Left ventricle myocardium superior (tissue), 1 donor: ENCODE results near the gene SOWAHA. TPM values are rescaled to one million over a fixed set of nuclear protein-coding genes. Genes with fewer than 3 reads are reported as not detected.
"Not testable (repeated sequence)": the region's sequence is repeated elsewhere in the genome, so short reads cannot be mapped to it uniquely, and the experiment has no call there.

ENCODE experiments used
- ATAC-seq: fragments of 200-7000 bp; cut with Tn5 transposase; one replicate; pipeline ENCODE4 v1.9.1; 2020; ENCODE audit warnings: mild to moderate bottlenecking, moderate library complexity
- DNase-seq: peaks from one replicate; pipeline ENCODE4 v3.0.0-alpha.2; 2020
- intact Hi-C: fragments of 100-400 bp; cut with micrococcal nuclease; formaldehyde crosslinking; loops from one replicate; pipeline ENCODE4 v1.11.0; 2022
- total RNA-seq: library from RNA; stranded (reverse); fragmentation: NEBNext Ultra II Directional; extraction: Animal tissue kit (Norgen Biotek cat#: 25700); gene quantifications from one replicate; pipeline ENCODE4 v1.2.1, GENCODE V29; 2021
- donor health status: DM: no; HTN: yes; CAD: no; lungs with severe emphysema.

SOWAHA gene
- total RNA-seq, 1 donor from 2014 or later, result 0.17 TPM

DNA sequence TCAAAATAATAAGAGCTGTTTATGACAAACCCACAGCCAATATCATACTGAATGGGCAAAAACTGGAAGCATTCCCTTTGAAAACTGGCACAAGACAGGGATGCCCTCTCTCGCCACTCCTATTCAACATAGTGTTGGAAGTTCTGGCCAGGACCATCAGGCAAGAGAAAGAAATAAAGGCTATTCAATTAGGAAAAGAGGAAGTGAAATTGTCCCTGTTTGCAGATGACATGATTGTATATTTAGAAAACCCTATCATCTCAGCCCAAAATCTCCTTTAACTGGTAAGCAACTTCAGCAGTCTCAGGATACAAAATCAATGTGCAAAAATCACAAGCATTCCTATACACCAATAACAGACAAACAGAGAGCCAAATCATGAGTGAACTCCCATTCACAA is 8.9 kb upstream of the SOWAHA start:
- DNase-seq, ATAC-seq, intact Hi-C loops: not testable (repeated sequence)

DNA sequence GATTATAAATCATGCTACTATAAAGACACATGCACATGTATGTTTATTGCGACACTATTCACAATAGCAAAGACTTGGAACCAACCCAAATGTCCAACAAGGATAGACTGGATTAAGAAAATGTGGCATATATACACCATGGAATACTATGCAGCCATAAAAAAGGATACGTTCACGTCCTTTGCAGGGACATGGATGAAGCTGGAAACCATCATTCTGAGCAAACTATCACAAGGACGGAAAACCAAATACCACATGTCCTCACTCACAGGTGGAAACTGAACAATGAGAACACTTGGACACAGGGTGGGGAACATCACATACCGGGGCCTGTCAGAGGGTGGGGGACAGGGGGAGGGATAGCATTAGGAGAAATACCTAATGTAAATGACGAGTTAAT is 7.2 kb upstream of the SOWAHA start:
- DNase-seq, intact Hi-C loops, ATAC-seq: not testable (repeated sequence)

DNA sequence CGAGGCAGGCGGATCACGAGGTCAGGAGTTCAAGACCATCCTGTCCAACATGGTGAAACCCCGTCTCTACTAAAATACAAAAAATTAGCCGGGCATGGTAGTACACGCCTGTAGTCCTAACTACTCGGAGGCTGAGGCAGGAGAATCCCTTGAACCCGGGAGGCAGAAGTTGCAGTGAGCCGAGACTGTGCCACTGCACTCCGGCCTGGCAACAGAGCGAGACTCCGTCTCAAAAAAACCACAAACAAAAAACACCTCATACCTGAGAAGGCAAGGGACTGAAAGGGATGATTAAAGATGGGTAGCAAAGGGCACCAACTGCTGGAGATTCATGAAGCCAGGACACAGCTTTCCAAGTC is 6.3 kb upstream of the SOWAHA start:
- DNase-seq, intact Hi-C loops, ATAC-seq: not testable (repeated sequence)

DNA sequence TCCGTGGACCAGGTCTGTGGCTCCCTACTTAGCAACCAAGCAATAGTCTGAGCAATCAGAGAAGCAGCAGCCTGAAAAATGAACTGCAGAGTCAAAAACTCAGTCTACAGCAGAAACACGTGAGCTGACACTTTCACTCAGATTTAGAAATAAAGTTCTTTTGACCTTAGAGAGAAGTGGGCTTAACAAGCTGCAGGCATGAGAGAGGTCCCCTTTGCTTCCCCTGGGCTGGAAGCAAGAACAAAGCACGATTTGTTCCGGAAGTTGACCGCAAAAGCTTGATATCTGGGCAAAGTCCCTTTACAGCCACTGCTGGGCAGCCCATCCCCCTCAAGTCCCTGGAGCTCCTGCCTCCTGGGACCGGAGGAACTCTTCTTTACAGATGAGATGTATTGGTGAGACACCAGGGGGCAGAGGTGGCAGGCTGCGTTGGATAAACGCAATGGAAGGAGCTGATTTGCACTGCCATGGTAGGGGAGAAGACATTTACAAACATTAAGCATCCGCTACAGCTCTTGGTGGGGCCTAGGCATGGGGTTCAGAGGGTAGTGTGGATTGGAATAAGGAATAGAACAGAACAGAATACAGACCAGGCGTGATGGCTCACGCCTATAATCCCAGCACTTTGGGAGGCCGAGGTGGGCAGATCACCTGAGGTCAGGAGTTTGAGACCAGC is 5.8 kb upstream of the SOWAHA start:
- no peak for DNase-seq
- ATAC-seq, result no peak
- intact Hi-C loops, result no loop called here

DNA sequence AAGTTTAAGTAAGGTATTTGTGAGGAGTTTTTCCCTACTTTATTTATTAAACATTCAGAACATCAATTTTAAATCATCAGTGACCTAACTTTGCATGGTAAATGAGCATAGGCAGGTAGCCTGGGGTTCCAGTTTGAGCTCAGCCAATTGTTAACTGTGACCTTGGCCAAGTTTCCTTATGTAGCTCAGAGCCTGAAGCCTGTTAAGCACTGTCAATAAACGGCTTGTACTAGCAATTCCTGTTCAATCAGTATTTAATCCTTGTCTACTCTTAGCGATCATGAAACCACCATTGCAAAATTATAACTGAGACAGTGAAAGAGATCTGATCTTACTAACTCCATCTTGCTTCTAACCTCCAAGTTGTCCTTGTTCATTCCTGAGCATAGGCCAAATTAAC is 4.7 kb upstream of the SOWAHA start:
- DNase-seq, result no peak
- intact Hi-C loops, result no loop called here
- ATAC-seq, result no peak

DNA sequence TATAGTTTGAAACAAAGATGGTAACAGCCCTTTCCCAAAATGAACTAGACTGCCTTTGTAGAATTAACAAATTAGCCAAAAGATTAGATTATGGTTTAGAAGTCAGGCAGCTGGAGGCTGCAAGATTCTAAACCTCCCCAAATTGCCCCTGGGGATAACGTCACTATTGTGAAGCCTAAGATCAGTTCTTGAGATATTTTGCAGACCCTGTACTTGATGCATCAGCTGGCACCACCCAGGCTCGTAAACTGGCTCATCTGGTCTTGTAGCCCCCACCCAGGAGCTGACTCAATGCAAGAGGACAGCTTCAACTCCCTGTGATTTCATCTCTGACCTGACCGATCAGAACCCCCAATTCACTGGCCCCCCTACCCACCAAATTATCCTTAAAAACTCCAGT is 4.2 kb upstream of the SOWAHA start:
- no peak for ATAC-seq
- intact Hi-C loops, result no loop called here

DNA sequence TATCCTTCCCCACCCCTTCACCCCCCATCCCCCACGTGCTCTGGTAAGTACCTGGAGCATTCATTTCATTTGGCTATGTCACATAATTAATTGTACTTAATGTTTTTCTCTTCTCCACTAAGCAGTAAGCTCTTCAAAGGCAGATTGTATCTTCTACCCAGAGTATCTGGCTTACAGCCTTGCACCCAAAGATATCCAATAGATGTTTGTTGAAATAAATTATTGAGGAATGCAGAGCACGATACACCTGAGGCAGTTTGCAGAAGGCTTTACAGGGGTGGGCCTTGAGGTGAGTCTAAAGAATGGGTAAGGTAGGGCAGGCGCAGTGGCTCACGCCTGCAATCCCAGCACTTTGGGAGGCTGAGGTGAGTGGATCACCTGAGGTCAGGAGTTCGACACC is 2.5 kb upstream of the SOWAHA start:
- ATAC-seq, result no peak
- intact Hi-C loops, result no loop called here
- no peak for DNase-seq

More for the DNA sequence above, 4.2 kb upstream of the SOWAHA start:
- no peak for DNase-seq

DNA sequence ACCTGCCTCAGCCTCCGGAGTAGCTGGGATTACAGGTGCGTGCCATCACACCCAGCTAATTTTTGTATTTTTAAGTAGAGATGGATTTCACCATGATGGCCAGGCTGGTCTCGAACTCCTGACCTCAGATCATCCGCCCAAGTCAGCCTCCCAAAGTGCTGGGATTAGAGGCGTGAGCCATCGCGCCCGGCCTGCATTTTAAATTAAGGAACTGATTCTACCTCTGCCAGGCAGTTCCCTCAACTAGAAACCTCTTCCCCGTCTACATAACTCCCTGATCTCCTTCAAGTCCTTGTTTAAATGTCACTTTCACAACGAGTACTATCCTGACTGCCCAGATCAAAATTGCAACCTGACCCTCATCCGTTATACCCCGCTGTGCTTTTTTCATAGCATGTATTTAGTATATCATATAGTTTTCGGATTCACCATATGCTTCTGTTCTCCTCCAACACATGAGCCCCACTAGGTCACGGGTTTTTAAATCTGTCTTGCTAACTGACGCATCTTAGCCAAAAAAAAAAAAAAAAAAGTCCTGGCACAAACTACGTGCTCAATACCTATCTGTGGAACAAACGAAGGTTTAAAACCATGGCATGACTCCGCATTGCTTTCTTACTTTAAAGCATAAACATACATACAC is 858 bp upstream of the SOWAHA start:
- ATAC-seq (no peak), DNase-seq (no peak)
- intact Hi-C loops, result no loop called here

DNA sequence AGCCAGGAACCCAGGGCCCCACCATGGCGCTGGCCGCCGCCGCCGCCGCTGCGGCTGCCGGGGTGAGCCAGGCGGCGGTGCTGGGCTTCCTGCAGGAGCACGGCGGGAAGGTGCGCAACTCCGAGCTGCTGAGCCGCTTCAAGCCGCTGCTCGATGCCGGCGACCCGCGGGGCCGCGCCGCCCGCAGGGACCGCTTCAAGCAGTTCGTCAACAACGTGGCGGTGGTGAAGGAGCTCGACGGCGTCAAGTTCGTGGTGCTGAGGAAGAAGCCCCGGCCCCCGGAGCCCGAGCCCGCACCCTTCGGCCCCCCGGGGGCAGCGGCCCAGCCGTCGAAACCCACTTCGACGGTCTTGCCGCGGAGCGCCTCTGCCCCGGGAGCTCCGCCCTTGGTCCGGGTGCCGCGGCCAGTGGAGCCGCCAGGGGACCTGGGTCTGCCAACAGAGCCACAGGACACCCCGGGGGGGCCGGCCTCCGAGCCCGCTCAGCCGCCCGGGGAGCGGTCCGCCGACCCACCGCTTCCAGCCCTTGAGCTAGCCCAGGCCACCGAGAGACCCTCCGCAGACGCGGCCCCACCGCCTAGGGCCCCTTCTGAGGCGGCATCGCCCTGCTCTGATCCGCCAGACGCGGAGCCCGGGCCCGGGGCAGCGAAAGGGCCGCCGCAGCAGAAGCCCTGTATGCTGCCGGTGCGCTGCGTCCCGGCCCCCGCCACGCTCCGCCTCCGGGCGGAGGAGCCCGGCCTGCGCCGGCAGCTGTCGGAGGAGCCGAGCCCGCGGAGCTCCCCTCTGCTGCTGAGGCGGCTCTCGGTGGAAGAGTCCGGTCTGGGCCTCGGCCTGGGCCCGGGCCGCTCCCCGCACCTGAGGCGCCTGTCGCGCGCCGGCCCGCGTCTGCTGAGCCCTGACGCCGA is 749 bp downstream of the SOWAHA start:
- DNase-seq, result peak; percentile 48
- peak; percentile 83 for ATAC-seq
- intact Hi-C loops, result no loop called here

DNA sequence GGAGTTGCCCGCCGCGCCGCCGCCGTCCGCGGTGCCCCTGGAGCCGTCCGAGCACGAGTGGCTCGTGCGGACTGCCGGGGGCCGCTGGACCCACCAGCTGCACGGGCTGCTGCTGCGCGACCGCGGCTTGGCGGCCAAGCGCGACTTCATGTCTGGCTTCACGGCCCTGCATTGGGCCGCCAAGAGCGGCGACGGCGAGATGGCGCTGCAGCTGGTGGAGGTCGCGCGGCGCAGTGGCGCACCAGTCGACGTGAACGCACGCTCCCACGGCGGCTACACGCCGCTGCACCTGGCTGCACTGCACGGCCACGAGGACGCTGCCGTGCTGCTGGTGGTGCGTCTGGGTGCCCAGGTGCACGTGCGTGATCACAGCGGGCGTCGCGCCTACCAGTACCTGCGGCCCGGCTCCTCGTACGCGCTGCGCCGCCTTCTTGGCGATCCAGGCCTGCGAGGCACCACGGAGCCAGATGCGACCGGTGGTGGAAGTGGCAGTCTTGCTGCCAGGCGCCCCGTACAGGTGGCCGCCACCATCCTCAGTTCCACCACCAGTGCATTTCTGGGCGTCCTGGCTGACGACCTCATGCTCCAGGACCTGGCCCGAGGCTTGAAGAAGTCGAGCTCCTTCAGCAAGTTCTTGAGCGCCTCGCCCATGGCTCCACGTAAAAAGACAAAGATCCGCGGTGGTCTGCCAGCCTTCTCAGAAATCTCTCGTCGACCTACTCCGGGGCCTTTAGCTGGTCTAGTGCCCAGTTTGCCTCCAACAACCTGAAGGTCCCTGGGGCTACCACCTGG is 1.6 kb downstream of the SOWAHA start:
- DNase-seq (no peak), ATAC-seq (no peak)
- intact Hi-C loops, result no loop called here

DNA sequence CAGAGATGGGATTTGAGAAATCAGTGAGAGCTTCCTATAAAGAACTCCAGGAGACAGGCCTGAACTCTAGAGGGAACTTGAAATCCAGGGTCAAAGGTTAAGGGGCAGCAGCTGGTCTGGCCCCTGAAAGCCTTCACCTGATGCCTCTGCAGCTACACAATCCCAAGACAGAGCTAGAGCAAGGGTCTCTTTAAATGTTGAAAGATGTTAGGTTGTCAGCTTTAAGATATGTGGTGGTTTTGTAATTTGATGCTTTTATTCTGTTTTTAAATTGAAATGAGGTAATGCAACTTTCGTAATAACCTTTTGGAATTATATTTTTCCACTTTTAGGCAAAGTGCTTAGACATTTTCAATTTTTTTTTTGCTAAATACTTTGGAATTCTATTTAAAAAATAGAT is 2.4 kb downstream of the SOWAHA start:
- no peak for ATAC-seq
- intact Hi-C loops, result no loop called here
- no peak for DNase-seq

DNA sequence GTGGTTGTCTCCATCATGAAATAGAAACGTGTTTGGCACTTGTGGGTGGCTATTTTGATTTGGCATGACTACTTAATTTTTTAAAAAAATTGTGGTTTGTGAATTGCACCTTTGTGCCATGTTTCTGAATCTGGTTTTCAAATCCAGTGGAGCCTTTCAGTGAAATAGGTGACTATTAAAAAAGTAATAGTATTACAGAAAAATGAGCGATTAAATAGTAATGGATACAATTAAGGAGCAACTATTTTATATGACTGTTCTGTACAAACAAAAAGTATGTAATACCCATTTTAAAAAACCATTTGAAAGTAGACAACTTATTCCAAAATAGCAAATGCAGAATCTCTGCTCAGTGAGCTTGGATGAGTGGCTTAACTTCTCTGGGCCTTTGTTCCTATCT is 3.0 kb downstream of the SOWAHA start:
- no peak for ATAC-seq
- intact Hi-C loops, result no loop called here
- DNase-seq, result no peak

DNA sequence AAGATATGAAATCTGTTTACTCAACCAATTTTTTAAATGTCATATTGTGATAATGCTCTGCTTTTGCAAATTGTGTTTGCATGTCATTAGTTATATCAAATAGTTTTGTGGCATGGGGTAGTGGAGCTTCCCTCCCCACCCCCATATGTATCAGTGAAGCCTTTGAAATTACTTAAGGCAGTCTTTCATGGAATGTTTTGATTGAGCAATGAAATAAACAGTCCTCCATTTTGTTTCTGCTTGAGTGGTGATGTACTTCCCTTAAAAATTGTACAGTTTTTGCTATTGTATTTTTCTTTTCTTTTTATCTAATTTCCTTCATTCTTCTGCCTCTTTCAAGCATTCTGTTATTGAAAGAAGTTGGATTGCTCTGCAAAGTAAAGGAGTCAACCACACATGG is 3.5 kb downstream of the SOWAHA start:
- no peak for ATAC-seq
- DNase-seq, result no peak
- intact Hi-C loops, result no loop called here

DNA sequence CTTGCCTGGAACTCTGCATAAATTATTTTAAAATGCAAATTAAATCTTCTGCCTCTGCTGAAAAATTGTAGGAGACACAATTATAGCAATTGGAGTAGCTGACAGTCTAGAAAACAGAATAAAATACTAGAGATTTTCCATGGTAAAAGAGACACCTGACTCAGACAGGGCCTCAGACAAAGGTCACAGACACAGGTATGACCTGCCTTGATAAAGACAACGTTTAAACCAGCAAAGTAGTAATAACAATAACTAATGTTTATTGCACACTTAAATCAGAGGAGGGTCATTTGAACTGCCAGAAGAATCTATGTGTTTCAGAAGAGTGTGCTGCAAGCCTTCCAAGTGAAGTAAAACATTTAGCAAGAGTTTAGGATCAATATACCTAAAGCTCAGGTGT is 3.9 kb downstream of the SOWAHA start:
- intact Hi-C loops, result no loop called here
- no peak for ATAC-seq
- no peak for DNase-seq

DNA sequence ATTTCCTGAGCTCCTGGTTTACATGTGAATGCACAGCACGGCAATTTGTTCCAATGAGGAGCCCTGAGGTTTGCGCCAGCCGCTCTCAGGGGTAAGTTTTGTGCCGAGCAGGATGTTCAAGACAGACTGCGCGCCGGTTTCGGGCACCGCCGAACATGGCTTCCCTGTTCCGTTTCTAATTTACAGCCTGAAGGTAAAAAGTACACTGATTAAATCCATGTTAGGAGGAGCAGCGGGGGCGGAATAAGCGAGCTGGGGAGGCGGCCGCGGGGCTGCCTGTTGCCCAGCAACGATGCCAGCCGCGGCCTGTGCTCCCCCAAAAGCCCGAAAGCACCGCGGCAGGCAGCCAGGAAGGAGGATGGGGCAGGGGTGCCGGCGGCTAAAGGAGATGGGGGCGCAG is 6.4 kb downstream of the SOWAHA start:
- intact Hi-C loops, result no loop called here
- no peak for DNase-seq
- ATAC-seq, result no peak

DNA sequence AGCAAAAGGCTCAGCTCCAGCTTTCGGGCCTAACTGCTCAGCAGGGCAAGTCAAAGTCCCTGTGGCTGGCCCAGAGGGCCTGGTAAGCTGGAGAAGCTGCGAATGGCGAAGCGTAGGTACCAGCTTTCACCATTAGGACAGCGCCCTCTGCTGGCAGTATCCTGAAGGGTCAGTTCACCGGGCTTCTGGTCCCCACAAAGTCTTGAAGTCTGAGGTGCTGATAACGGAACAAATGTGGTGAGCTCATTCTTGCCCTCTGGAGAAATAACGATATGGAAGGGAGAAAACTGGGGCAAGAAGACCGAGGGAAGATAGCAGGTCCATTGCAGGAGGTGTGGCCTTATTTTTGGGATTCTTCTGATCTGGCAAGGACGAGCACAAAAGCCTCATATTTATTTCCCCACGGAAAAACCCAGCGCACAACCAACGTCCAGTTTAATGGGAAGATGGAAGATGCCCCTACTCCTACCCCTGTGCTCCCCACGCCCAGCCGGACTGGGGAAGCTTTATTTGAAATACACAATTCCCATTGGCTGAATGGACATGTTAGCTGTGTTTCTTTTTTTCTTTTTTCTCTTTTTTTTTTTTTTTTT is 7.2 kb downstream of the SOWAHA start:
- ATAC-seq (peak; percentile 85), DNase-seq (peak; percentile 93)
- intact Hi-C loops, result no loop called here

DNA sequence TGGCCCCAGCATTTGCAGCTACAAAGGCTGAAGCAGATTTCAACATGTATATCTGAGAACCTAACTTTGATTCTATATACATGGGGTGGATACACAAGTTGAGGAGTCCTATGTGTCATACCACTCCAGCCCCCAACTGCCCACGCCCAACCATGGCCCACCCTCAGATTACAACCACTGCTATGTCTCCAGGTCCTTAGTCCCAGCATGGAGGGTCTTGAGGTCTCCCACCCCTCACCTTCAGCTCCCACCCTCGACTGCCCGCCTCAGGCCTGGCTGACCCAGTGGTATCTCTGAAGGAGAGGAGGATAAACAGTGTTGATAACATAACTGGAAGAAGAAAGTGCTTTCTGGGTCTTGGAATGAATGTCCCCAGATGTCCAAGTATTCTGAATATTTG is 8.2 kb downstream of the SOWAHA start:
- intact Hi-C loops, result no loop called here
- DNase-seq (no peak), ATAC-seq (no peak)

DNA sequence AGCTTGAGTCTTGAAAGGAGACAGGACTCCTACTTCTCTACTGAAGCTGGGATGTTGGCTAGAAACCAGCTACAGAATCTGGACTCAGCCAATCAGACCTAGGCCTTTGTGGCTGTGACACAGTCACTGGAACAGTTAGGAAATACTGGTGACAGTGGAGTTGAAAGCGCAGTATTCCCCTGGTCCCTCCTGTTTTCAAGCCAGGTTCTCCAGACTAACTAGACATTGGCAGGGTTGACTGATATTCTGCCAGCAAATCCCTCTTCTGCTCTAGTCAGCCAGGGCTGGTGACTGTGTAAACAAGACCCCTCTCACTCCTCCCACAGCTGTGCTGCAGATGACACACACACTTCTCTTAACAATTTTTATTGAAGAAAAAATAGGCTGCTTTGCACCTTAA is 8.7 kb downstream of the SOWAHA start:
- DNase-seq, result no peak
- intact Hi-C loops, result no loop called here
- ATAC-seq, result peak; percentile 16
